Stomach smooth muscle (tissue), 2 donors: ENCODE results near the gene CDC20.

Experiments
- H3K27ac ChIP-seq: one replicate; pipeline ENCODE4 v1.7.0; 2013; ENCODE audit warnings: mild to moderate bottlenecking, low read length, inconsistent platforms
- H3K27me3 ChIP-seq, 2 donors: one replicate each; pipeline ENCODE4 v1.7.0; 2013; ENCODE audit warnings: low read length in 2 of 2; ENCODE audit not compliant: insufficient read depth in 2 of 2, control insufficient read depth in 1 of 2
- H3K36me3 ChIP-seq, 2 donors: one replicate each; pipeline ENCODE4 v1.7.0; 2013; ENCODE audit warnings: low read length in 2 of 2; ENCODE audit not compliant: control insufficient read depth in 2 of 2, insufficient read depth in 2 of 2
- H3K4me1 ChIP-seq: one replicate; pipeline ENCODE4 v1.7.0; 2013; ENCODE audit warnings: low read length; ENCODE audit not compliant: control insufficient read depth, insufficient read depth
- H3K4me3 ChIP-seq, 2 donors: one replicate each; pipeline ENCODE4 v1.7.0; 2013; ENCODE audit warnings: low read length in 2 of 2
- H3K9ac ChIP-seq, 2 donors: one replicate each; pipeline ENCODE4 v1.7.0; 2013; ENCODE audit warnings: low read length in 2 of 2, mild to moderate bottlenecking in 1 of 2
- H3K9me3 ChIP-seq, 2 donors: one replicate each; pipeline ENCODE4 v1.7.0; 2013; ENCODE audit warnings: low read length in 2 of 2; ENCODE audit not compliant: control insufficient read depth in 2 of 2
- donor health status: healthy.
- donor health status: Pancreatic carcinoma.

Gene CDC20

GRCh38 chr1:43358746-43359693, at the start of gene CDC20:
Gene CDC20 (plus strand): TSS chr1:43358981. CDS start chr1:43359216, 235 bp downstream.
- H3K4me1 ChIP-seq = peaks cover 13% of the 10 kb centered on the region
- peak within 1 kb of the TSS; percentile 89 for H3K27ac ChIP-seq
- peaks cover 9 to 20% of the 10 kb centered on the region in 2 donors for H3K36me3 ChIP-seq
- peak within 1 kb of the TSS; percentile 95 to 98 for H3K9ac ChIP-seq
- no peaks in the 10 kb centered on the region for H3K9me3 ChIP-seq
- H3K27me3 ChIP-seq = no peaks in the 10 kb centered on the region
- H3K4me3 ChIP-seq = peak within 1 kb of the TSS; percentile 88 to 90

- Histone ChIP-seq H3K4me3 (no peak overlapping the region), H3K4me1 (no peaks in the 10 kb centered on the region), H3K9me3 (no peaks in the 10 kb centered on the region), H3K36me3 (no peaks in the 10 kb centered on the region), H3K27ac (no peak overlapping the region), H3K9ac (no peak overlapping the region), H3K27me3 (no peaks in the 10 kb centered on the region)
Measured at GRCh38 chr1:43309405-43310025, 49.3 kb upstream of the CDC20 start.

- H3K36me3 ChIP-seq = no peaks in the 10 kb centered on the region
- no peaks in the 10 kb centered on the region for H3K4me1 ChIP-seq
- H3K4me3 ChIP-seq = no peak overlapping the region
- no peaks in the 10 kb centered on the region for H3K27me3 ChIP-seq
- no peaks in the 10 kb centered on the region for H3K9me3 ChIP-seq
- H3K9ac ChIP-seq = no peak overlapping the region
- no peak overlapping the region for H3K27ac ChIP-seq
Measured at GRCh38 chr1:43311521-43311920, 47.3 kb upstream of the CDC20 start.

- Histone ChIP-seq H3K9ac (no peak overlapping the region), H3K4me1 (no peaks in the 10 kb centered on the region), H3K4me3 (no peak overlapping the region), H3K9me3 (no peaks in the 10 kb centered on the region), H3K36me3 (no peaks in the 10 kb centered on the region), H3K27me3 (no peaks in the 10 kb centered on the region), H3K27ac (no peak overlapping the region)
Measured at GRCh38 chr1:43312212-43312623, 46.6 kb upstream of the CDC20 start.

GRCh38 chr1:43312663-43313515, 45.9 kb upstream of the CDC20 start:
- Histone ChIP-seq H3K9me3 (no peaks in the 10 kb centered on the region), H3K4me1 (no peaks in the 10 kb centered on the region), H3K9ac (no peak overlapping the region), H3K27ac (no peak overlapping the region), H3K4me3 (no peak overlapping the region), H3K36me3 (no peaks in the 10 kb centered on the region), H3K27me3 (no peaks in the 10 kb centered on the region)

- H3K4me3 ChIP-seq = no peak overlapping the region
- H3K4me1 ChIP-seq = no peaks in the 10 kb centered on the region
- H3K36me3 ChIP-seq = no peaks in the 10 kb centered on the region
- no peaks in the 10 kb centered on the region for H3K9me3 ChIP-seq
- H3K9ac ChIP-seq = no peak overlapping the region
- H3K27ac ChIP-seq = no peak overlapping the region
- no peaks in the 10 kb centered on the region for H3K27me3 ChIP-seq
Measured at GRCh38 chr1:43313771-43314170, 45.0 kb upstream of the CDC20 start.

- H3K4me3 ChIP-seq = no peak overlapping the region
- H3K27ac ChIP-seq = no peak overlapping the region
- H3K27me3 ChIP-seq = no peaks in the 10 kb centered on the region
- H3K36me3 ChIP-seq = no peaks in the 10 kb centered on the region
- no peaks in the 10 kb centered on the region for H3K9me3 ChIP-seq
- no peaks in the 10 kb centered on the region for H3K4me1 ChIP-seq
- no peak overlapping the region for H3K9ac ChIP-seq
Measured at GRCh38 chr1:43314233-43314632, 44.5 kb upstream of the CDC20 start.

- Histone ChIP-seq H3K4me1 (no peaks in the 10 kb centered on the region), H3K27ac (no peak overlapping the region), H3K4me3 (no peak overlapping the region), H3K36me3 (no peaks in the 10 kb centered on the region), H3K27me3 (no peaks in the 10 kb centered on the region), H3K9ac (no peak overlapping the region), H3K9me3 (no peaks in the 10 kb centered on the region)
Measured at GRCh38 chr1:43315481-43315880, 43.3 kb upstream of the CDC20 start.

- no peaks in the 10 kb centered on the region for H3K27me3 ChIP-seq
- no peak overlapping the region for H3K4me3 ChIP-seq
- no peak overlapping the region for H3K9ac ChIP-seq
- H3K36me3 ChIP-seq = no peaks in the 10 kb centered on the region
- no peaks in the 10 kb centered on the region for H3K4me1 ChIP-seq
- H3K27ac ChIP-seq = no peak overlapping the region
- no peaks in the 10 kb centered on the region for H3K9me3 ChIP-seq
Measured at GRCh38 chr1:43315963-43316737, 42.6 kb upstream of the CDC20 start.
